Measurements from ENCODE around the gene WNT1. TPM values are rescaled to one million over a fixed set of nuclear protein-coding genes. Genes with fewer than 3 reads are reported as not detected.

WNT1 gene
- total RNA-seq, 1 donor from 2014 or later: not detected

- intact Hi-C loops (cut with micrococcal nuclease): no loop called here
Observed at GRCh38 chr12:49026101-49026500, 48.0 kb downstream of the WNT1 start.

GRCh38 chr12:49026678-49027480 lies 48.8 kb downstream of the WNT1 start:
- intact Hi-C loops (cut with micrococcal nuclease): no loop called here

GRCh38 chr12:49027846-49028555 lies 49.9 kb downstream of the WNT1 start:
- intact Hi-C loops (cut with micrococcal nuclease): no loop called here

- intact Hi-C loops (cut with micrococcal nuclease): no loop called here
Observed at GRCh38 chr12:49028666-49029275, 50.6 kb downstream of the WNT1 start.

GRCh38 chr12:49030119-49030518 lies 52.0 kb downstream of the WNT1 start:
- intact Hi-C loops (cut with micrococcal nuclease): no loop called here

- intact Hi-C loops (cut with micrococcal nuclease): no loop called here
Observed at GRCh38 chr12:49030714-49031572, 52.8 kb downstream of the WNT1 start.

GRCh38 chr12:49031573-49032161 lies 53.5 kb downstream of the WNT1 start:
- intact Hi-C loops (cut with micrococcal nuclease): no loop called here

Other genes with a start within 250 kb of the WNT1 start
- 0.07 and 0.09 TPM in 2 replicates for gene ADCY6, start 189.2 kb upstream of the WNT1 start, total RNA-seq
- 7.1 and 10.4 TPM in 2 replicates for gene CACNB3, start 159.8 kb upstream of the WNT1 start, total RNA-seq
- 120 and 132 TPM in 2 replicates for gene DDX23, start 126.2 kb upstream of the WNT1 start, total RNA-seq
- 1.6 and 1.7 TPM in 2 replicates for gene RND1, start 112.5 kb upstream of the WNT1 start, total RNA-seq
- 55.9 and 59.9 TPM in 2 replicates for gene FKBP11, start 52.8 kb upstream of the WNT1 start, total RNA-seq
- gene ARF3, start 20.8 kb upstream of the WNT1 start, total RNA-seq: 126 TPM in 2 replicates
- gene WNT10B, start 6.6 kb upstream of the WNT1 start, total RNA-seq: 1.2 and 1.9 TPM in 2 replicates
- 0.16 and 0.23 TPM in 2 replicates for gene DDN, start 21.1 kb downstream of the WNT1 start, total RNA-seq
- gene PRKAG1, start 40.5 kb downstream of the WNT1 start, total RNA-seq: 66.7 and 73.8 TPM in 2 replicates
- 106 and 109 TPM in 2 replicates for gene KMT2D, start 82.5 kb downstream of the WNT1 start, total RNA-seq
- 5.4 and 6.5 TPM in 2 replicates for gene RHEBL1, start 91.7 kb downstream of the WNT1 start, total RNA-seq
- gene DHH, start 116.5 kb downstream of the WNT1 start, total RNA-seq: 0.07 and 0.09 TPM in 2 replicates
- 45.4 and 47.4 TPM in 2 replicates for gene LMBR1L, start 132.5 kb downstream of the WNT1 start, total RNA-seq
- 2,161 and 2,173 TPM in 2 replicates for gene TUBA1B, start 153.1 kb downstream of the WNT1 start, total RNA-seq
- 90.7 and 92.8 TPM in 2 replicates for gene TUBA1A, start 210.8 kb downstream of the WNT1 start, total RNA-seq